Left colon (tissue), 2 donors: ENCODE measurements around the gene ARHGAP32. TPM values are rescaled to one million over a fixed set of nuclear protein-coding genes. Genes with fewer than 3 reads are reported as not detected.
A peak's percentile ranks its signal among the peaks of the same experiment; 100 is the strongest.

ENCODE experiments used
- ATAC-seq: fragments of 200-7000 bp; cut with Tn5 transposase; one replicate; pipeline ENCODE4 v1.9.1; 2020; ENCODE audit warnings: mild to moderate bottlenecking, moderate library complexity
- DNase-seq, 2 donors: peaks; one replicate each; pipeline ENCODE4 v3.0.0-alpha.2; 2020
- intact Hi-C, 2 donors: fragments of 100-400 bp; cut with DNase I in 1 of 2; cut with micrococcal nuclease in 1 of 2; formaldehyde crosslinking; loops; one replicate each; pipeline versions ENCODE4 v1.11.2 to v1.14.0; 2022; cut with DNase I, micrococcal nuclease
- total RNA-seq, 2 donors: library from RNA; stranded (reverse); fragmentation: NEBNext Ultra II Directional; extraction: Animal tissue kit (Norgen Biotek cat#: 25700); gene quantifications; one replicate each; pipeline ENCODE4 v1.2.1, GENCODE V29; 2021
- donor health status: DM: no; HTN: no; CAD: no.
- donor health status: DM: yes; HTN: yes; CAD: no.

ARHGAP32 gene
- total RNA-seq, 2 donors from 2014 or later = 56.1 to 70.5 TPM

DNA sequence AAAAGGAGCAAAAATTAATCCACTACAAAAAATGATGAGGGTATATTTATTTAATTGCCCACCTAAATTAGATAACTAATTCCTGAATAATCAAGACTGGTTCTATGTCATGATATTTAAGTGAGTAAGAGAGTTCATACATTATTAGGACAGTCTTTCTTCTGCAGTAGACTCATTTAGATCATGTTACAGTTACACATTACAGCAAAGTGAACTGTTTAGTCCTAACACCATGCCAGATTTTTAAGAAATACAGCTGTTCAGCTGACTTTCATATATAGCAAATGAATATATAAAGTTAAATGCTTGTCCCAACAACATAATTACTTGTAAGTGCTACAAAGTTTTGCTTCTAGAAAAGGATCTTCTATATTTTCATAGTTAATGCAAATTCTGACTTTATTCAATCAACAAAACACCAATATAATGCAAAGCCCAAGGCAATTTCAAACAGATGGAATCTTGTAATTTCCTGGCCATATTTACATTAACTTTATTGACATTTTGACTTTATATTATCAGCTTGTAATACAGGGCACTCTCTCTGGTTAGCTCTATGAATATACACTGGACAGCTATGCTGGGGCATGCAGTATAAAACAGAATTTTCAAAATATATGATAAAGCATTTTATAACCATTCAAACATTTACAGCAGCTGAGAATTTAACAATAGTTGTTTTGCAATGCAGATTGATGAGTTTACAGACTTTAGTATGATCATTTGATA, 203.7 kb downstream of the ARHGAP32 start:
- DNase-seq (no peak), ATAC-seq (peak; percentile 42)
- intact Hi-C loops = no loop called here

DNA sequence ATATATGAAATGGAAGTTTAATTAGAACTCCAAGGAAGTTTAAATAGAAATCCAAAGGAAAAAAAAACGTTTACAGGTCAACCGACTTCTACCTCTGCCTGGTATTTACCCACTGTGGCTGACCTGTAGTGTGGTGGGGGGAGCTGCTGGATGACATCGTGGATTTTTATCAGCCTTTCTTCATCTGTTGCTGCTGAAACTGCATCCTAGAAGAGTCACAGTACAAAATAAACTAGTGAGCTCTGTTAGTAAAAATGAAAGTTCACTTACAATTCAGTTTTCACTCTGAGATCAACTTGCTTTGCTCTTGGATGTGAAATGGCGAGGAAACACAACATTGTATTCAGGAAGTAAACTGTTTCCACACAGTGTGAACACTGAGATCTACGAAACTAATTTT, 206.2 kb downstream of the ARHGAP32 start:
- ATAC-seq = no peak
- no peak for DNase-seq
- intact Hi-C loops = no loop called here

DNA sequence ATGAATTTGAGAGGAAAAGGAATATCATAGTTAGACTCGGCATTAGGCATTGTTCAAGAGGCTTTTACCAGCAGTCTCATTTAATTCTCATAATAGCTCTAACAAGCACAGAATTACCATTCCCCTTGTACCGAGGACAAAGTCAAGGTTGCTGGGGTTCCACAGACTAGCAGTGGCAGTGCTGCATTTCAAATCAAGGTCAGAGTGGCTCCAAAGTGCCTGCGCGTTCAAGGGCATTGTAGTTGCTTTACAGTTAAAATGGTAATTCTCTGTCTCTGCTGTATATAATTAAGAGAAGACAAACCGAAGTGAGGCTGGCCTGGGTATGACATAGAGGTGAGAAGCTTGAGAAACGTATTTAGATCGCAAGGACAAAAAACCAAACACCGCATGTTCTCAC, 209.1 kb downstream of the ARHGAP32 start:
- no peak for ATAC-seq
- no peak for DNase-seq
- intact Hi-C loops = no loop called here

DNA sequence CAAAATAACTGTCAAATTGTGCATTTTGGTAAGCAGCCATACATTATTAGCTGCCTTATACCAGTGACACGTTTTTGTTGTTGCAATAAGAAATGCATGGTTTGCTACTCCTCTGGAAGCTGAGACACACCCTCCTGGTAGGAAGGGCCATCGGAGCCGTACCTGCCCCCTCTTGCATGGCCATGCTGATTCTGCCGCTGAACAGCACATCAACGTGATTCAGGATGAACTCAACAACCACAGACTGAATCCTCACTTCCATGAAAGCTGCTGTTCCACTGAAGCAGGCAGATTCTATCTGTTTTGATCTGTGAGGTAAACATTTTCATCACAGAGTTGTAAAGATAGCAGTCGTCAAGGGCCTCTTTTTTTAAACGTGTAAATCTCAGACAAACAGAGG, 210.9 kb downstream of the ARHGAP32 start:
- DNase-seq = no peak
- intact Hi-C loops = no loop called here
- no peak for ATAC-seq

DNA sequence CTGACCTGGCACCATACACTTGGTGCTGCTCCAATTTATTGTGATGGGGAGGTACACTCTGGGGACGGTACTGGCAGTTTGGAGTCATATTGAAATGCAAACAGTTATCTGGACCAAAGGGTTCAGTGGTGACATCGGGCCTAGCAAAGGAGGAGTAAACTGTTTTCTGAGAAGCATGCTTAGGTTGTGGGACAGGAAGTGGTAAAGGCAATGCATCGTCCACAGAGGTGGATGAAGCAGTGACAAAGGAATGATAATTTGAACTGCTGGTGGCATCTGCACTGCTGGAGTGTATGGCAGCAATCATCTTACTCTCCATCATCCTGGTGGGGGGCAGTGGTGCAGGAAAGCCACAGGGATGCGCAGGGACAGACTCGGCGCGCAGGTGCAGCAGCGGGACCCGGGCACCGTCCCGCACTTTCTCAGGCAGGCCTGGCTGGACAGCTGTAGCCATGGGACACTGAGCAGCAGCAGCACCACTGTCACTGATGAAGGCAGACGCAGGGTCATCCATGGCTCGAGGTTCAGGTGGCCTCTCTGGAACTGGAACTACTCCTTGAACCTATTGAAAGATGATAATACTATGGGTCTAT, 221.4 kb downstream of the ARHGAP32 start:
- no peak for DNase-seq

DNA sequence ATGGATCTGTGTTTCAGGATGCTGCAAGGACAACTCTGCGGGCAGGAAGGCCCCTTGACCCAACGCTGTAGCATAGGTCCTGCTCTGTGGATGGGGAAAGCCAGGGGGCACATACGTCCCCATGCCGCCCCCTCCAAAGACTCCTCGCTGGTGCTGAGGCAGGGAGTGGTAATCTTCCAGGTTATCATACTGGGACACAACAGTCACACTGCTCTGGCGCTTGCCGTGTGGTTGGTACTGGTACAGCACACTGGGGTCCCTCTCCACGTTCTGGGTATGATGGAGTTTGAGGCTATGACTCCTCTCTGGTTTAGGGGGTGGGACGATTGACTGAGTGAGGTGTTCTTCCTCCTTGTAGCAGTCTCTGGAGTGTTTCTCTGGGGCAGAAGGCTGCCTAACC, 223.2 kb downstream of the ARHGAP32 start:
- DNase-seq (no peak), ATAC-seq (no peak)
- intact Hi-C loops = no loop called here

More for the DNA sequence above, 221.4 kb downstream of the ARHGAP32 start:
- ATAC-seq = no peak
- intact Hi-C loops = no loop called here

DNA sequence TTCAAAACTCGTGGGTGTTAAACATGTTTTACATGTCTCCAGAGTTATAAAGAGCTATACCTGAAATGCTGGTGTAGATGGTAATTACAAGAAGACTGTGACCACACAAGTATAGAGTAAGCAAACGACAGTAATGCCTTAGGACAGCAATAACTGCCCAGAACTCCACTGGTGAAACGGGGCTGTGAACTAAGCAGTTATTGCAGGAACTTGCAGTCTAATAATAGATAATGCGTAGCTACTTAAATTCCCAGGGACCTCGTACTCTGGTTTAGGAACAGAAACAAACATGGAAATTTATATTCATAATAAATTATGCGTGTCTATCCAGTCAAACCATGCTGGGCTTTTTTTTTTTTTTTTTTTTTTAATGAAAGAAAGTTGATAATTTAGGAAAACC, 224.5 kb downstream of the ARHGAP32 start:
- intact Hi-C loops = no loop called here
- no peak for DNase-seq
- no peak for ATAC-seq

DNA sequence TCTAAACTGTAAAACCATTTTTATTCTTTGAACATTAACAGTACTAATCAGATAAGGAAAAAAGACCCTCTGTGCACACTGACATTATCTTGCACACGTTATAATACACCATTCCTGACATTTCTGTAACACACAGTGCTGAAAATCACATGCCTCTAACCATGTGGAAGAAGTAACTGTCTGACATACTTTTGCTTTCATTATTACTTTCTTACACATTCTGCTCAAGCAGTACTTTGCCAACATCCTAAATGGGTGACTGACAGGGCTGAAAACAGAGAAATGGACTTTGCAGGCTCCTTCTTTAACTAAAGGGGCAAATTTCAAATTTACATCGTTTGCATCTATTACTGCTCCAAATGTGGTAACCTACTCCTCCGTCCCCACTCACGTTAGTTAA, 226.6 kb downstream of the ARHGAP32 start:
- no peak for DNase-seq
- no peak for ATAC-seq
- intact Hi-C loops = no loop called here

DNA sequence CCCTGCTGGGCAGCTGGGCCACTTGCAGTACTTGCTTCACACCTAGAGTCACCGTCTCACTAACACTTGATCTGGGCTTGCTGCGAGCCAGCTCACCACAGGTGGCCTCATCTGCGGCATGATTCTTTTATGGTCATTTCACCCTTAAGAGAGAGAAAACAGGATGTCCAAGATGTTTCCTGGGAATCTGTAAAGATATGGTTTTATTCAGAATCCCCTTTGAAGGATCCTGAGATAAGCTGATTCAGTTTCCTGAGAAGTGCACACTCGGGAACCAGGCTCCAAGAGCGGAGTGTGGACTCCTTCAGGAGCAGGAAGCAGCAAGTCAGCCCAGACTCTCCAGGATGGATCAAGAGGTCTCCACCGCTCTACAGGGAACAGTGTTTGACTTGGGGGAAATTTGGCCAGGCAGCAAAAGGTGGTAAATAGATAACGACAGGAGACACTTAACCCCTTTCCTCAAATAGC, 227.6 kb downstream of the ARHGAP32 start:
- no peak for ATAC-seq
- intact Hi-C loops = no loop called here
- DNase-seq = no peak

DNA sequence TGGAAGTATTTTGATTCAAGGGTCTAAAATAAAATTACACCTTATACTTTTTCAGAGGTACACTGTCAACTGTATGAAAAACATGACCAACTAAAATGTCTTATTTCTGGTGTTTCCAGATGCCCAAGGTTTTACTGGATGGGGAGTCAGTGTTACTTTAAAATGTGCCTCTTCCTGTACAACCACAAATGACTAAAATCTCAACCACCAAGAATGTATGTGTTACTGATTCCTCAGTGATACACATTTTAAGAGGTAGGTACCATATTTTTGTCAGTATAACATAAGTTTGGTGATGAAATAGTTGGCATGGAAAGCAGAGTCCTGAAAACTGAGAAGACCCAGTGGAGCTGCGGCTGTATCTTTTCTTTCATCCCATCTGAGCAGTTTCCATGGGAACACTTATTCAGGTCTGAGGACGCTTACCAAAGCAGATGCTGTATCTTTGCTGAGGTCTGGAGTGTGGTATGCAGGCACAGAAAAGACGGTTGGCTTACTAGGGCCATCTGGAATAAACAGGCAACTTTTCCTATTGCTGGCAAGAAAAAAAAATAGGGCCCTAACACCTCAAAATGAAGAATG, 228.3 kb downstream of the ARHGAP32 start:
- ATAC-seq (no peak), DNase-seq (no peak)
- intact Hi-C loops = no loop called here

DNA sequence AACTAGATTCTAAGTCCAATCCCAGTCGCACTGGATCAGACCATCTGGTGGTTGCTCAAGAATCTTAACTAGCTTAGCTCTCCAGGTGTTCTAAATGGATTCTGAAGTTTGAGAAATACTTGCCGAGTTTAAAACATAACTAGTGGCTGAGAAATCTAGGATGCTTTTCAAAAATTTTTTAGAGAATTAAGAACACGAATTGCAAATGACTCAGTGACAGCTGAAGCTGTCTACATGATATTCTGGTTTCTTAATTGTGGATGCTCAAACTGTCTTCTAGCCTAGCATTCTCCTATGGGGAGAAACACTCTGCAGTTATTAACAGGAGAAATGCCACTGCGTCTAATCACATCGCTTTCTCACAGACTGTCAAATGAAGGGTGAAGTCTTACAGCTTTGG, 229.2 kb downstream of the ARHGAP32 start:
- ATAC-seq (no peak), DNase-seq (no peak)
- intact Hi-C loops = no loop called here

DNA sequence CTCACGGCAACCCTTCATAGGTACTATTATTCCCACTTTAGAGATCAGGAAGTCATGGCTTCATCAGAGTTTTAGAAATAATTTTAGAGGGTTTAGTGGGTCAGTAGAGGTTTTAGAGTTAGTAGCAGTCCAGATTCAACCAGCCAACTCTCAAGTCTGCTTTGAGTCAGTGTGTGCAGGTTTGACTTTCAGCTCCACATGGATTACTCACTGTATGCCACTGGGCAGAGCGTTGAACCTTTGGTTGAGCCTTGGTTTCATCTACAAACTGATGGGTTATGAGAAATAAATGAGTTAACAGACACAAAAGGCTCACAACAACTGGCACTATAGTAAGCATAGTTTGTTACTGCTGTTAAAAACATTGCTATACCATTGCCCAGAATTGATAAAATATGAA, 230.5 kb downstream of the ARHGAP32 start:
- no peak for ATAC-seq
- intact Hi-C loops = no loop called here
- DNase-seq = no peak

DNA sequence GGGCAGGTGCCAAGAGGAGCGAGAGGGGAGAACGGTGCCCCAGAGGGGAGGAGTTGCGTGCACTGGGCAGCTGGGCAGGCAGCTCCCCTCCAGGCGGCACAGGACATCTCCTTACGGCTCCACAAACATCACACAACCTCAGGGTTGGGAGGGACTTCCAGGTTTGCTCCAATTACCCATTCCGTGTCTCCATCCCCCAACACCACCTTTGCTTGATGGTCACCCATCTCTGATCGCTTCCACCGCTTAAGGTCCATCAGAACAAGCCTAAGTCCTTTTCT, 235.0 kb downstream of the ARHGAP32 start:
- intact Hi-C loops = loop anchor here in 1 of 2 donors (2.0 kb wide), 1 partner anchor 74 kb away; no protein-coding TSS in a partner anchor
- ATAC-seq (peak; percentile 23), DNase-seq (no peak)

DNA sequence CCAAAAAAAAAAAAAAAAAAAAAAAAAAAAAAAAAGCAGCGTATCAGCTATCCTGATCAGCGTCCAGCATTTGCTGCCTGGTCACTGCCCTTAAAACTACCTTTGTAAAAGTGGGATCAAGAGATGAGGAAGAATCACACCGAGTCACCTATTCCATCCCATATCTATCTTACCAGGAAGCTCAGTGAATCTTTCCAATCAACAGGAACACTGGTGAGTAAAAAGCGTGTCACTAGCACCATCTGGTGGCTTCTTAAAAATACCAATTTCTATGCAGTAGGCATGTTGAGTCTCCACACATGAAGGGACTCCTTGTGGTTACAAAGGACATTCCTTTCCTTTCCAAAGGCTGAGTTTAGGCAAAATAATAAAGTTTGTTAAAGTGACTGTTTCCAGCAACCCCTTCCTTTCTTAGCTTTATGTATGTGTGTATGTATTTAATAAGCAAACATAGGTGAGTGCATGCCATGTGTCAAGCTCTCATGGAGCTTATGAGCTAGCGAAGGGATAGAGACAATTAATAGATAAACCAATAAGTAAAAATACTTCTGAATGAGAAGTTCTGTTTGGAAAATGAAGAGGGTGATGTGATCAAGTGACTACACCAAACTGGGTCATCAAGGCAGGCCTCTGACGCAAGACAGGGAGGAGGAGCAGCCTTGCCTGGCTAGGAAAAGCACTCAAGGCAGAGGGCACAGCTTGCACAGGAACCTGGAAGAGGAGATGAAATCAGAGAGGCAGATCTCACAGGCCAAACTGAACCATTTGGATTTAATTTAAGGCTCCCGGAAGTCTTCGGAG, 235.5 kb downstream of the ARHGAP32 start:
- ATAC-seq (peak; percentile 84), DNase-seq (no peak)
- intact Hi-C loops = loop anchor here in 1 of 2 donors (2.0 kb wide), 1 partner anchor 74 kb away; no protein-coding TSS in a partner anchor

DNA sequence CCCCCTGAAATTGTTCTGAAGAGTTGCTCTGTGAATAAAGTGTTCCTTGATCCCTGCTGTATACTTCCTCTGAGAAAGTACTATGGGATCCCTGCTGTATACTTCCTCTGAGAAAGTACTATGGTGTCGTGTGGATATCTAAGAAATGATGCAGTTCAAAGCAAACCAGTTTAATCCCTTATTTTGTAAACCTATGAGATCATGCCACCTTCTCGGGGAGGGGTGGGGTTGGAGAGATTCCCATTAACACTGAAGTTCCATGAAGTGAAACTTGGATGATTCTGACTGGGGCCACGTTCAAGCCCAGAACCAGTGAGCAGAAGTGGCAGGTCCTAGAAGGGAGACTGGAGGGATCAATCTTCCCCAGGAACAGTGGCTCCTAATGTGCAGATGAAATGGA, 236.5 kb downstream of the ARHGAP32 start:
- DNase-seq (no peak), ATAC-seq (no peak)
- intact Hi-C loops = loop anchor here in 1 of 2 donors (2.0 kb wide), 1 partner anchor 73 kb away; no protein-coding TSS in a partner anchor

DNA sequence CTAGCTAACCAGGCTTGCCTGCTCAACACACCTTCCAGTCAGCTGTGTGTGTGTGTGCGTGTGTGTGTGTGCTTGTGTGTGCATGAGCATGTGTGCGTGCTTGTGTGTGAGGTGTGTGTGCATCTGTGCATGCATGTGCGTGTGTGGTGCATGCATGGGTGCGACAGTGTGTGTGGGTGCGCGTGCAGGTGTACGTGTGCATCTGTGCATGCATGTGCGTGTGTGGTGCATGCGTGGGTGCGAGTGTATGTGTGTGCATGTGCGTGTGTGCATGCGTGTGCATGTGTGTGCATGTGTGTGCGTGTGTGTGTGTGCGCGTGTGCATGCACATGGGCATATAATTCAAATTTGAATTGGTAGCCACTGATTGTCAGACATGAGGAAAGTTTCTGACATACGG, 239.0 kb downstream of the ARHGAP32 start:
- intact Hi-C loops = no loop called here

DNA sequence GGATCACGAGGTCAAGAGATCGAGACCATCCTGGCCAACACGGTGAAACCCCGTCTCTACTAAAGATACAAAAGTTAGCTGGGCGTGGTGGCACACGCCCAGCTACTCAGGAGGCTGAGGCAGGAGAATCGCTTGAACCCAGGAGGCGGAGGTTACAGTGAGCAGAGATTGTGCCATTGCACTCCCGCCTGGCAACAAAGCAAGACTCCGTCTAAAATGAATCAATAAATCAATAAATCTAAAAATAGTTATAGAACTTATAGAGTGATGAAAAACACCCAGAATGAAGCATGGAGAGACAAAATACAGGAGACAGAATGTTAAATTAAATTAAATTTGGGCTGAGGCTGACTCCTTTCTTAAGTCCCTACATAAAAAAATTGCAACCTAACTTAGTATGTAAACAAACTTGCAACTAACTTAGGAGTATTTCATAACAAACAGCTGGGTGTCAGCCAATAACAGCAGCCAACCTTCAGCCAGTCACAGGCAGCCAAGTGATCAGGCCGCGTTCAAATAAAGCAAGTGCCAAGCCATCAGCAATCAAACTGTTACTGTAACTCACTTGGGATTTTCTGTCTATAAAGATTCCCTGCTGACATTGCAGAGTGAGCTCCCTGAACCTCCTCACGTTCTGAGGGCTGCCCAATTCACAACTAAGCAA, 242.2 kb downstream of the ARHGAP32 start:
- DNase-seq = no peak
- intact Hi-C loops = no loop called here
- ATAC-seq = peak; percentile 65

More for the DNA sequence above, 239.0 kb downstream of the ARHGAP32 start:
- no peak for ATAC-seq
- DNase-seq = no peak

DNA sequence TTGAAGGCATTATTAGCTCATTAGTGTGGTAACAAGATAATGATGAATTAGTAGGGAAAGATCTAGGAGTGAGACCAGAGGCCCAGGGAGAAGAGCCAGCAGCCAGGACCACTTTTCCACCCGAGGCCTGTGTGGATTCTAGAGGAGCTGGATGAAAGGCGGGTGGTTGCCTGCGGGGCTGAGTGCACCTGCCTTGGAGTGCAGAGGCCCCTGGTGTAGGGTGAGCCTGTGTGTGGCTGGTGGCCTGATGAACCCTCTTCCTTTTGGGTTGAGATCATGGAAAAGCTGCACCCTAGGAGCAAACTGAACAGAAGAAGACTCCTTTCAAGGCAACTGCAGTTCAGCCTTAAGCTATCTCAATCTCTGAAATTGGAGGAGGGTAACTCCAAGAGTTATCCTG, 243.5 kb downstream of the ARHGAP32 start:
- intact Hi-C loops = no loop called here
- ATAC-seq = no peak
- DNase-seq = no peak

DNA sequence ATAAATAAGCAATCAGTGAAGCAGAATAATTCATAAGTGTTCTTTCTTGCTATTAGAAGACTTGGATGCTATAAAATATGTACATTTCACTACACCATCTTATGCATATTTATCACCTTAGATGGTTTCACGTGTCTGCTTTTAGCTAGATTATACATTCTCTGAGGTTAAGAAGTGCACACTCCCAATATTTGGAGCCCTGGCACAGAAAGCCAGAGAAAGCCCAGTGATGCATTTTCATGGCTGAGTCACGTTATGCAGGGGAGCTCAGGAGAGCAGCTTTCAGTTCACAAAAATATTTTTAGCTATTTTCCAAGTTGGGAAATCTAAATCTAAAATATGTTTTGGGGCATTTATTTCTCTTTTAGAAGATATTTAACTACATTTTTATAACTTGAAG, 244.4 kb downstream of the ARHGAP32 start:
- no peak for ATAC-seq
- no peak for DNase-seq
- intact Hi-C loops = no loop called here
